Measurements from ENCODE around the gene FLT4.

The FLT4 gene

GRCh38 chr5:180568914-180569313 is 80.5 kb downstream of the FLT4 start:
- Histone ChIP-seq H3K27me3 (replicated peaks) (no peaks in the 10 kb centered on the region), H3K27ac (no peak overlapping the region), H3K4me3 (ENCODE audit: low read depth, low read length) (no peak overlapping the region), H3K36me3 (replicated peaks) (peaks cover 25% of the 10 kb centered on the region)
- TF ChIP-seq CTCF (IDR thresholded peaks at IDR 0.05; ENCODE audit: low read depth, low read length, missing control alignments): no peak
- in situ Hi-C loops (cut with HindIII; ENCODE audit: low pct_ligation_motif_present, low sequenced_read_pairs): no loop called here
- no peak for DNase-seq

DNA sequence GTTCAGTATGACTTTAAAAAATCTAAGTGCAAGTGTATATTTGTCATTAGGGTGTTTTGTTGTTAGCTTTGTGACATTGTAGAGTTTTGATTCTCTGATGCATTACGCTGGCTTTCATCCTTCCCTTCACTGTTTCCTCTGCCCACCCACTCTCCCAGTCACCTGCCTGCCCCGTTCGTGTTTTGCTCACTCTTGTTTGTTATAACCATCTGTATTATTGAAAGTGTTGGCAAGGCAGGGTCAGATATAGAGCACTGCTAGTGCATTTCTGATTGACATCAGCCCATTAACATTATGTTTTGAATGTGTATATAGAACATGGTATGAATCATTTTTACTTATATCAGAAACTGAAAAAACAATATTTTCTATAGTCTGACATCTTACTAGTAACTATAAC is 85.4 kb downstream of the FLT4 start:
- Histone ChIP-seq H3K4me3 (ENCODE audit: low read depth, low read length) (no peak overlapping the region), H3K27ac (no peak overlapping the region), H3K36me3 (replicated peaks) (peaks cover 12% of the 10 kb centered on the region), H3K27me3 (replicated peaks) (no peaks in the 10 kb centered on the region)
- DNase-seq: no peak
- in situ Hi-C loops (cut with HindIII; ENCODE audit: low pct_ligation_motif_present, low sequenced_read_pairs): no loop called here
- no peak for TF ChIP-seq CTCF (IDR thresholded peaks at IDR 0.05; ENCODE audit: low read depth, low read length, missing control alignments)

- Histone ChIP-seq H3K27me3 (replicated peaks) (no peaks in the 10 kb centered on the region), H3K27ac (no peak overlapping the region), H3K36me3 (replicated peaks) (no peaks in the 10 kb centered on the region), H3K4me3 (ENCODE audit: low read depth, low read length) (no peak overlapping the region)
- in situ Hi-C loops (cut with HindIII; ENCODE audit: low pct_ligation_motif_present, low sequenced_read_pairs): no loop called here
- no peak for TF ChIP-seq CTCF (IDR thresholded peaks at IDR 0.05; ENCODE audit: low read depth, low read length, missing control alignments)
- no peak for DNase-seq
Observed at GRCh38 chr5:180558232-180558631, 91.2 kb downstream of the FLT4 start.

DNA sequence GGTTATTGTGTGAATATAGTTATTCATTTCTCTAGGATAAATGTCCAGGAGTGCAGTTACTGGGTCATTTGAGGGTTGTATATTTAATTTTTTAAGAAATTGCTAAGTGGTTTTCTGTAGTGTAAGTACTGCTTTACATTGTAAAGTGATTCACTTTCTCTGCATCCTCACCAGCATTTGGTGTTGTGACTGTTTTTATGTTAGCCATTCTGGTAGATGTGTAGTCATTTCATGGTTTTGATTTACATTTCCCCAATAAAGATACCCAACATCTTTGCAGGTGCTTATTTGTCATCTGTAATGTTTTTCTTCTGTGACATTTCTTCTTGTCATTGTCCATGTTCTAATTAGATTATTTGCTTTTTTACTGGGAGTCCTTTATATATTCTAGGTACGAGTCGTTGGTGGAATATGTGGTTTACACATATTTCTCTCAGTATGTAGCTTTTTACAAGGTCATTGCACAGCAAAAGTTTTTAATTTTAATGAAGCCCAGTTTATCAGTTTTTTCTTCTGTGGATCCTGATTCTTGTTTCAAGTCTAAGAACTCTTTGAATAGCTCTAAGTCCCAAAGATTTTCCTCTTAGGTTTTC is 92.1 kb downstream of the FLT4 start:
- DNase-seq: no peak
- in situ Hi-C loops (cut with HindIII; ENCODE audit: low pct_ligation_motif_present, low sequenced_read_pairs): no loop called here
- H3K36me3 ChIP-seq (replicated peaks): no peaks in the 10 kb centered on the region
- H3K4me3 ChIP-seq (ENCODE audit: low read depth, low read length): no peak overlapping the region
- no peak for TF ChIP-seq CTCF (IDR thresholded peaks at IDR 0.05; ENCODE audit: low read depth, low read length, missing control alignments)
- H3K27me3 ChIP-seq (replicated peaks): no peaks in the 10 kb centered on the region
- H3K27ac ChIP-seq: no peak overlapping the region

- Histone ChIP-seq H3K27ac (peak overlapping the region; percentile 43), H3K27me3 (replicated peaks) (no peaks in the 10 kb centered on the region), H3K36me3 (replicated peaks) (no peaks in the 10 kb centered on the region), H3K4me3 (ENCODE audit: low read depth, low read length) (no peak overlapping the region)
- DNase-seq: peak; percentile 7
- in situ Hi-C loops (cut with HindIII; ENCODE audit: low pct_ligation_motif_present, low sequenced_read_pairs): no loop called here
- TF ChIP-seq CTCF (IDR thresholded peaks at IDR 0.05; ENCODE audit: low read depth, low read length, missing control alignments): no peak
Observed at GRCh38 chr5:180555168-180555921, 94.1 kb downstream of the FLT4 start.
